ENCODE data around the gene TRIP6. TPM values are rescaled to one million over a fixed set of nuclear protein-coding genes. Genes with fewer than 3 reads are reported as not detected.

Gene TRIP6
- total RNA-seq, 1 experiment from 2014 or later = 102 TPM

- no peak for ATAC-seq
- peaks cover 30% of the 10 kb centered on the region for H3K79me2 ChIP-seq (ENCODE audit: insufficient read depth, low read length)
- peak overlapping the region; percentile 63 to 83 for H3K4me3 ChIP-seq (replicated peaks in 1 of 2; ENCODE audit: low read depth in 1 of 2, low read length in 2 of 2)
- H4K20me1 ChIP-seq (ENCODE audit: insufficient read depth) = no peaks in the 10 kb centered on the region
- H3K9ac ChIP-seq (ENCODE audit: low read length) = peak overlapping the region; percentile 97
- intact Hi-C loops (cut with micrococcal nuclease) = no loop called here
- H3K4me1 ChIP-seq (ENCODE audit: control insufficient read depth in 1 of 2, insufficient read depth in 2 of 2, low read length in 2 of 2) = peaks cover 8 to 59% of the 10 kb centered on the region in 2 experiments
- H3K9me3 ChIP-seq (ENCODE audit: control insufficient read depth in 1 of 2, insufficient read depth in 1 of 2, low read depth in 1 of 2, low read length in 2 of 2) = no peaks in the 10 kb centered on the region
- no TSS peak for BruUV-seq (replicated peaks)
- H3K27me3 ChIP-seq (ENCODE audit: insufficient read depth, low read length) = no peaks in the 10 kb centered on the region
- no peak for TF ChIP-seq ELF1 (IDR thresholded peaks at IDR 0.05; ENCODE audit: borderline replicate concordance, low read depth)
- TF ChIP-seq, protein P1, sequence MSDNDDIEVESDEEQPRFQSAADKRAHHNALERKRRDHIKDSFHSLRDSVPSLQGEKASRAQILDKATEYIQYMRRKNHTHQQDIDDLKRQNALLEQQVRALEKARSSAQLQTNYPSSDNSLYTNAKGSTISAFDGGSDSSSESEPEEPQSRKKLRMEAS (IDR thresholded peaks at IDR 0.05) = no peak
- no peak for TF ChIP-seq CEBPB (IDR thresholded peaks at IDR 0.05; ENCODE audit: low read depth)
- TF ChIP-seq EZH2phosphoT487 (IDR thresholded peaks at IDR 0.05; ENCODE audit: borderline replicate concordance) = no peak
- no peak for TF ChIP-seq RAD21 (IDR thresholded peaks at IDR 0.05; ENCODE audit: low read depth)
- TF ChIP-seq REST (IDR thresholded peaks at IDR 0.05; ENCODE audit: low read depth) = no peak
- TF ChIP-seq SIN3A (IDR thresholded peaks at IDR 0.05; ENCODE audit: low read depth) = no peak
- TF ChIP-seq EGR1 (IDR thresholded peaks at IDR 0.05; ENCODE audit: low read depth) = no peak
- TF ChIP-seq YY1 (IDR thresholded peaks at IDR 0.05; ENCODE audit: extremely low read depth, insufficient replicate concordance, low read depth, low read length) = no peak
- no peak for TF ChIP-seq SRF (IDR thresholded peaks at IDR 0.05; ENCODE audit: low read depth)
- no peak for TF ChIP-seq JUND (IDR thresholded peaks at IDR 0.05)
- no peak overlapping the region for H2AFZ ChIP-seq (ENCODE audit: low read depth, low read length, poor library complexity, severe bottlenecking)
- RAD21 ChIA-PET (ENCODE audit: low non-redundant PET in 1 of 2, low total read pairs in 2 of 2, uncharacterized antibody in 2 of 2, unreplicated experiment in 2 of 2) = interaction anchor here in 1 of 2 experiments (0.6 kb wide), 1 partner anchor 376 kb away, joined by 3 read pairs; no protein-coding TSS in a partner anchor
- H3K27ac ChIP-seq (ENCODE audit: low read depth, low read length) = peak overlapping the region; percentile 85
- POLR2A ChIA-PET = interaction anchor here (0.6 to 2.7 kb wide), 7 partner anchors 16 to 327 kb away, joined by 3 to 31 read pairs (median 4); partner anchors contain the start of genes PLOD3, POP7, SLC12A9 and SRRT
- peak overlapping the region; percentile 98 for H3K4me2 ChIP-seq (ENCODE audit: low read length)
- CTCF ChIA-PET = interaction anchor here (1.3 to 1.6 kb wide), 4 partner anchors 168 to 302 kb away, joined by 3 to 7 read pairs (median 5); partner anchors contain the start of gene POP7
- DNase-seq (ENCODE audit: low read depth, low spot score) = no peak
- no peaks in the 10 kb centered on the region for H3K9me2 ChIP-seq (ENCODE audit: insufficient read depth)
- H3K36me3 ChIP-seq (ENCODE audit: control insufficient read depth in 1 of 2, insufficient read depth in 2 of 2, low read length in 2 of 2) = peaks cover 16 to 32% of the 10 kb centered on the region in 2 experiments; a peak in 3 of 4 replicates
Measured at GRCh38 chr7:100890653-100891567, 23.7 kb downstream of the TRIP6 start.

Data from HCT116 (cell line).